Naive B cell (primary cell): ENCODE measurements around the gene CYB561. TPM values are rescaled to one million over a fixed set of nuclear protein-coding genes. Genes with fewer than 3 reads are reported as not detected.
"Not testable (repeated sequence)": the region's sequence is repeated elsewhere in the genome, so short reads cannot be mapped to it uniquely, and the experiment has no call there.

Experiments used
- ATAC-seq, 2 donors: fragments of 150-1000 bp; cut with Tn5 transposase; 2 replicates each; pipeline ENCODE4 v1.10.0; 2021; ENCODE audit warnings: low read depth in 2 of 2, mild to moderate bottlenecking in 2 of 2, moderate library complexity in 2 of 2
- DNase-seq: peaks from one replicate; pipeline ENCODE4 v3.0.0; 2022
- H3K27ac Mint-ChIP-seq, 6 donors: one replicate each; pipeline ENCODE4 v1.8.0; 2020 to 2022; ENCODE audit warnings: mild to moderate bottlenecking in 6 of 6, mixed read lengths in 6 of 6, moderate library complexity in 5 of 6, inconsistent platforms in 2 of 6
- H3K27me3 Mint-ChIP-seq, 3 donors: one replicate each; pipeline ENCODE4 v1.8.0; 2021 to 2022; ENCODE audit warnings: mixed read lengths in 3 of 3, mild to moderate bottlenecking in 1 of 3
- H3K36me3 Mint-ChIP-seq, 2 donors: one replicate each; pipeline ENCODE4 v1.8.0; 2020 to 2022; ENCODE audit warnings: mixed read lengths in 2 of 2, inconsistent platforms in 1 of 2, mild to moderate bottlenecking in 1 of 2
- H3K4me1 Mint-ChIP-seq, 3 donors: one replicate each; pipeline ENCODE4 v1.8.0; 2020 to 2022; ENCODE audit warnings: mixed read lengths in 3 of 3, inconsistent platforms in 1 of 3, mild to moderate bottlenecking in 1 of 3, moderate library complexity in 1 of 3
- H3K4me3 Mint-ChIP-seq, 8 donors: one replicate each; pipeline ENCODE4 v1.8.0; 2020 to 2022; ENCODE audit warnings: mild to moderate bottlenecking in 8 of 8, mixed read lengths in 8 of 8, moderate library complexity in 8 of 8, inconsistent platforms in 2 of 8
- H3K9me3 Mint-ChIP-seq, 7 donors: one replicate each; pipeline ENCODE4 v1.8.0; 2020 to 2022; ENCODE audit warnings: mixed read lengths in 7 of 7, mild to moderate bottlenecking in 5 of 7, inconsistent platforms in 2 of 7, moderate library complexity in 1 of 7
- polyA plus RNA-seq, 6 donors: library from polyadenylated mRNA; unstranded; fragments of 300-500 nt; fragmentation: Illumina TruSeq; gene quantifications; one replicate each; pipeline ENCODE4 v1.2.3, GENCODE V29; 2021; ENCODE audit warnings: low read depth in 6 of 6

CYB561 gene
- polyA plus RNA-seq, 6 donors from 2014 or later = 0.66 to 3.4 (median 1.6) TPM; not detected in 1

GRCh38 chr17:63475491-63476412, 29.6 kb upstream of the CYB561 start:
- H3K36me3 Mint-ChIP-seq = no peaks in the 10 kb centered on the region
- peak overlapping the region in 1 of 6 donors; percentile 84 for H3K27ac Mint-ChIP-seq
- H3K4me1 Mint-ChIP-seq = peaks cover 13 to 22% (median 20%) of the 10 kb centered on the region in 3 donors
- H3K27me3 Mint-ChIP-seq = peaks cover 30 to 60% (median 43%) of the 10 kb centered on the region in 3 donors
- H3K4me3 Mint-ChIP-seq = peak overlapping the region; percentile 44 to 89 (median 78)
- ATAC-seq (no peak), DNase-seq (no peak)
- no peaks in the 10 kb centered on the region for H3K9me3 Mint-ChIP-seq

GRCh38 chr17:63474586-63475460, 28.7 kb upstream of the CYB561 start:
- DNase-seq (no peak), ATAC-seq (no peak)
- H3K27me3 Mint-ChIP-seq = peaks cover 30 to 60% (median 49%) of the 10 kb centered on the region in 3 donors
- peak overlapping the region in 5 of 8 donors; percentile 31 to 86 (median 64) for H3K4me3 Mint-ChIP-seq
- peaks cover 13 to 22% (median 20%) of the 10 kb centered on the region in 3 donors for H3K4me1 Mint-ChIP-seq
- no peak overlapping the region for H3K27ac Mint-ChIP-seq
- H3K9me3 Mint-ChIP-seq = no peaks in the 10 kb centered on the region
- no peaks in the 10 kb centered on the region for H3K36me3 Mint-ChIP-seq

- ATAC-seq = no peak
- H3K9me3 Mint-ChIP-seq = no peaks in the 10 kb centered on the region
- H3K27me3 Mint-ChIP-seq = peaks cover 30 to 57% (median 43%) of the 10 kb centered on the region in 3 donors
- no peaks in the 10 kb centered on the region for H3K36me3 Mint-ChIP-seq
- peaks cover 13 to 19% (median 19%) of the 10 kb centered on the region in 3 donors for H3K4me1 Mint-ChIP-seq
- DNase-seq = no peak
- H3K27ac Mint-ChIP-seq = no peak overlapping the region
- H3K4me3 Mint-ChIP-seq = peak overlapping the region in 1 of 8 donors; percentile 31
Observed at GRCh38 chr17:63474174-63474573, 28.1 kb upstream of the CYB561 start.

GRCh38 chr17:63468099-63468498, 22.0 kb upstream of the CYB561 start:
- not testable (repeated sequence) for ATAC-seq, H3K36me3 Mint-ChIP-seq, H3K27ac Mint-ChIP-seq, H3K4me3 Mint-ChIP-seq, DNase-seq, H3K9me3 Mint-ChIP-seq
- peaks cover 9 to 15% (median 12%) of the 10 kb centered on the region in 3 donors for H3K4me1 Mint-ChIP-seq
- peaks cover 8 to 18% (median 13%) of the 10 kb centered on the region in 3 donors for H3K27me3 Mint-ChIP-seq

GRCh38 chr17:63464691-63465236, 18.7 kb upstream of the CYB561 start:
- peak overlapping the region in 3 of 8 donors; percentile 18 to 74 (median 21) for H3K4me3 Mint-ChIP-seq
- H3K36me3 Mint-ChIP-seq = no peaks in the 10 kb centered on the region
- peaks cover 19 to 38% (median 19%) of the 10 kb centered on the region in 3 donors for H3K4me1 Mint-ChIP-seq
- H3K27me3 Mint-ChIP-seq = peaks cover 0 to 8% (median 0%) of the 10 kb centered on the region in 3 donors
- no peak overlapping the region for H3K27ac Mint-ChIP-seq
- peaks cover 0 to 9% (median 0%) of the 10 kb centered on the region in 7 donors for H3K9me3 Mint-ChIP-seq
- ATAC-seq = peak in 1 of 2 donors; percentile 22
- no peak for DNase-seq

GRCh38 chr17:63463771-63464170, 17.7 kb upstream of the CYB561 start:
- H3K36me3 Mint-ChIP-seq = no peaks in the 10 kb centered on the region
- peak overlapping the region in 1 of 6 donors; percentile 5 for H3K27ac Mint-ChIP-seq
- peaks cover 0 to 6% (median 0%) of the 10 kb centered on the region in 3 donors for H3K27me3 Mint-ChIP-seq
- H3K4me1 Mint-ChIP-seq = peaks cover 19 to 38% (median 19%) of the 10 kb centered on the region in 3 donors
- no peak for DNase-seq
- peak overlapping the region in 2 of 8 donors; percentile 51 to 68 for H3K4me3 Mint-ChIP-seq
- no peak for ATAC-seq
- peaks cover 0 to 9% (median 0%) of the 10 kb centered on the region in 7 donors for H3K9me3 Mint-ChIP-seq

- Mint-ChIP-seq H3K4me3 (no peak overlapping the region), H3K9me3 (peaks cover 0 to 8% (median 0%) of the 10 kb centered on the region in 7 donors), H3K4me1 (peaks cover 16 to 35% (median 24%) of the 10 kb centered on the region in 3 donors), H3K27me3 (peaks cover 0 to 6% (median 3%) of the 10 kb centered on the region in 3 donors), H3K36me3 (no peaks in the 10 kb centered on the region), H3K27ac (peak overlapping the region in 1 of 6 donors; percentile 53)
- ATAC-seq (no peak), DNase-seq (no peak)
Observed at GRCh38 chr17:63460018-63460417, 13.9 kb upstream of the CYB561 start.

GRCh38 chr17:63458478-63458877, 12.4 kb upstream of the CYB561 start:
- no peak overlapping the region for H3K27ac Mint-ChIP-seq
- H3K36me3 Mint-ChIP-seq = no peaks in the 10 kb centered on the region
- H3K4me3 Mint-ChIP-seq = peak overlapping the region in 1 of 8 donors; percentile 29
- no peak for DNase-seq
- H3K4me1 Mint-ChIP-seq = peaks cover 7 to 23% (median 16%) of the 10 kb centered on the region in 3 donors
- H3K27me3 Mint-ChIP-seq = peaks cover 2 to 14% (median 5%) of the 10 kb centered on the region in 3 donors
- peaks cover 0 to 8% (median 0%) of the 10 kb centered on the region in 7 donors for H3K9me3 Mint-ChIP-seq
- ATAC-seq = no peak

GRCh38 chr17:63455417-63455816, 9.3 kb upstream of the CYB561 start:
- H3K4me1 Mint-ChIP-seq = peaks cover 1 to 6% (median 6%) of the 10 kb centered on the region in 3 donors
- no peak for DNase-seq
- no peaks in the 10 kb centered on the region for H3K9me3 Mint-ChIP-seq
- no peak overlapping the region for H3K27ac Mint-ChIP-seq
- no peak overlapping the region for H3K4me3 Mint-ChIP-seq
- peaks cover 6 to 33% (median 6%) of the 10 kb centered on the region in 3 donors for H3K27me3 Mint-ChIP-seq
- no peak for ATAC-seq
- H3K36me3 Mint-ChIP-seq = no peaks in the 10 kb centered on the region

GRCh38 chr17:63454915-63455314, 8.8 kb upstream of the CYB561 start:
- H3K9me3 Mint-ChIP-seq = no peaks in the 10 kb centered on the region
- H3K36me3 Mint-ChIP-seq = no peaks in the 10 kb centered on the region
- peaks cover 1 to 6% (median 6%) of the 10 kb centered on the region in 3 donors for H3K4me1 Mint-ChIP-seq
- no peak for DNase-seq
- peaks cover 6 to 38% (median 11%) of the 10 kb centered on the region in 3 donors for H3K27me3 Mint-ChIP-seq
- no peak for ATAC-seq
- H3K27ac Mint-ChIP-seq = no peak overlapping the region
- H3K4me3 Mint-ChIP-seq = no peak overlapping the region

GRCh38 chr17:63454357-63454756, 8.3 kb upstream of the CYB561 start:
- DNase-seq, ATAC-seq, H3K4me3 Mint-ChIP-seq, H3K4me1 Mint-ChIP-seq, H3K9me3 Mint-ChIP-seq, H3K36me3 Mint-ChIP-seq: not testable (repeated sequence)
- Mint-ChIP-seq H3K27me3 (peaks cover 6 to 40% (median 13%) of the 10 kb centered on the region in 3 donors), H3K27ac (peak overlapping the region in 2 of 6 donors; percentile 6 to 18)

- peaks cover 6 to 44% (median 13%) of the 10 kb centered on the region in 3 donors for H3K27me3 Mint-ChIP-seq
- no peak overlapping the region for H3K27ac Mint-ChIP-seq
- DNase-seq = no peak
- no peaks in the 10 kb centered on the region for H3K9me3 Mint-ChIP-seq
- ATAC-seq = no peak
- H3K4me3 Mint-ChIP-seq = no peak overlapping the region
- H3K4me1 Mint-ChIP-seq = peaks cover 1 to 11% (median 7%) of the 10 kb centered on the region in 3 donors
- H3K36me3 Mint-ChIP-seq = no peaks in the 10 kb centered on the region
Observed at GRCh38 chr17:63452962-63453551, 7.0 kb upstream of the CYB561 start.
